ENCODE results near the gene LYSMD1.
A peak's percentile ranks its signal among the peaks of the same experiment; 100 is the strongest.

LYSMD1 gene

GRCh38 chr1:151135433-151136385, 30.0 kb downstream of the LYSMD1 start:
- no peak for DNase-seq

GRCh38 chr1:151134991-151135390, 30.7 kb downstream of the LYSMD1 start:
- DNase-seq: no peak

- DNase-seq: no peak
Measured at GRCh38 chr1:151134396-151134795, 31.3 kb downstream of the LYSMD1 start.

GRCh38 chr1:151133018-151133806, 32.5 kb downstream of the LYSMD1 start:
- DNase-seq: no peak

GRCh38 chr1:151132335-151133017, 33.2 kb downstream of the LYSMD1 start:
- DNase-seq: no peak

GRCh38 chr1:151131701-151132334, 33.9 kb downstream of the LYSMD1 start:
- no peak for DNase-seq

- DNase-seq: peak; percentile 91
Measured at GRCh38 chr1:151130987-151131586, 34.6 kb downstream of the LYSMD1 start.

GRCh38 chr1:151128800-151129199, 36.9 kb downstream of the LYSMD1 start:
- DNase-seq: no peak

GRCh38 chr1:151124763-151125403, 40.8 kb downstream of the LYSMD1 start:
- DNase-seq: no peak

- no peak for DNase-seq
Measured at GRCh38 chr1:151113877-151114276, 51.8 kb downstream of the LYSMD1 start.
